A549 treated with RU486 at 1 μM for 4 hours (cell line): Measurements from ENCODE around the gene IFNL3. TPM values are rescaled to one million over a fixed set of nuclear protein-coding genes. Genes with fewer than 3 reads are reported as not detected.

Source experiments
- total RNA-seq: library from RNA; stranded (reverse); fragments of 200-300 nt; extraction: Qiagen RNA extraction; gene quantifications from 5 replicates; pipeline ENCODE4 v1.2.3, GENCODE V29; 2022; ENCODE audit warnings: low read depth

The IFNL3 gene
- not detected in 5 replicates for total RNA-seq

DNA sequence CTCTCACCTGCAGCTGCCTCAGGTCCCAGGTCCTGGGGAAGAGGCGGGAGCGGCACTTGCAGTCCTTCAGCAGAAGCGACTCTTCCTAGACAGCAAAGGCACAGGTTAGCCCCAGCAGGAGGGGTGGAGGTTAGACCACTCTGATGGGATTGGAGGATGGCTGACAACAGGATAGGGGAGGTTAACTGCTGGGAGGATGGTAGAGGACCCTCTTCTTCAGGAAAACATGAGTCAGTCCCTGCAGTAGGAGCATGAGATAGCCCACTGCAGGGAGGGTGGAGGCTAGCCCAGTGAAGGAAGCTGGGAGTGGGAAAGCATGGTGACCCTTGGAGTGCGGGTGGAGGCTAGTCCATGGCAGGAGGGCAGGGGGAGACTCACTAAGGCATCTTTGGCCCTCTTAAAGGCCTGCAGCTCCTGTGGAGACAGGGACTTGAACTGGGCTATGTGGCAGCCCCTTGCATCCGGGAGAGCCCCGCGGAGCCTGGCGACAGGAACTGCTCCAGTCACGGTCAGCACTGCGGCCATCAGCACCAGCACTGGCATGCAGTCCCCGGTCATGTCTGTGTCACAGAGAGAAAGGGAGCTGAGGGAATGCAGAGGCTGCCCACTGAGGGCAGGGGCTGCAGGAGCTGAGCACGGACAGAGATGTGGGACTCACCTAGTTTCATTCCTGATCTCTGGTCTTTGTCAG lies at the start of gene IFNL3:
TSS of gene IFNL3 (minus strand) at position 597 of the 691 bp plus-strand sequence. CDS start at position 558, 39 bp downstream.

DNA sequence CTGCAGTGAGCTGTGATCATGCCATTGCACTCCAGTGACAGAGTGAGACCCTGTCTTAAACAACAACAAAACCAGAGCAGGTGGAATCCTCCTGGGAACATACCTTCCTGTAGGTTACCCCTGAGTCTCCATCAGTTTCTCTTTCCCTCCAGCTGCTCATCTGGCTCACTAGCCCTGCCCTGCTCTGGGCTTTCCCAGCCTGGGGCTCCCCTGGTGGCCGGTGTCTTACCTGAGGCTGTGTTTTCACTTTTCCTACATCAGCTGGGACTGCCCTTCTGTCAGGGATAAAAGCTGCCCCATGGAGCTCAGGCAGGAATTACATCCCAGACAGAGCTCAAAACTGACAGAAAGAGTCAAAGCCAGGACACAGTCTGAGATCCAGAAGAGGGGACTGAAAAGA lies 23.3 kb upstream of the IFNL3 start, which contains the start of gene IFNL2:
TSS of gene IFNL2 (plus strand) at position 312 of the 400 bp plus-strand sequence. CDS start 173 bp downstream, outside the sequence.

DNA sequence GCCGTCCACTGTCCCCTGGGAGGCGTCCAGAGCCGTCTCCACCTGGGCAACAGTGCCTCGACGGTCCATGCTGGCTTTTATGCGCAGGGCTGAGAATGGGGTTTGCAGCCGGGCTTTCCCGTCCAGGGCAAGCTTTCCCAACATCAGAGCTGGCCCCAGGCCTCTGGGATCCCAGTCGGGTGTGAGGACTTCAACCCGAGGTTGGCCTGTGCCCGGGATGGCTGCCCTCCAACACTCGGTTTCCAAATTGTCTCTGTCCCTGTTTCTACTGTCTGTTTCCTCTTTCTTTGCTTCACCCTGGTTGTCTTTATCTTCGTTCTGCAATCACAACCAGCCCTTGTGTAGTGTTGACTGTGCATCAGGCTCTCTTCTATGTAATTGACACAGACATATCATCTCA lies 4.0 kb upstream of the IFNL3 start, which contains the start of gene IFNL4:
TSS of gene IFNL4 (minus strand) at position 51 of the 400 bp plus-strand sequence.

DNA sequence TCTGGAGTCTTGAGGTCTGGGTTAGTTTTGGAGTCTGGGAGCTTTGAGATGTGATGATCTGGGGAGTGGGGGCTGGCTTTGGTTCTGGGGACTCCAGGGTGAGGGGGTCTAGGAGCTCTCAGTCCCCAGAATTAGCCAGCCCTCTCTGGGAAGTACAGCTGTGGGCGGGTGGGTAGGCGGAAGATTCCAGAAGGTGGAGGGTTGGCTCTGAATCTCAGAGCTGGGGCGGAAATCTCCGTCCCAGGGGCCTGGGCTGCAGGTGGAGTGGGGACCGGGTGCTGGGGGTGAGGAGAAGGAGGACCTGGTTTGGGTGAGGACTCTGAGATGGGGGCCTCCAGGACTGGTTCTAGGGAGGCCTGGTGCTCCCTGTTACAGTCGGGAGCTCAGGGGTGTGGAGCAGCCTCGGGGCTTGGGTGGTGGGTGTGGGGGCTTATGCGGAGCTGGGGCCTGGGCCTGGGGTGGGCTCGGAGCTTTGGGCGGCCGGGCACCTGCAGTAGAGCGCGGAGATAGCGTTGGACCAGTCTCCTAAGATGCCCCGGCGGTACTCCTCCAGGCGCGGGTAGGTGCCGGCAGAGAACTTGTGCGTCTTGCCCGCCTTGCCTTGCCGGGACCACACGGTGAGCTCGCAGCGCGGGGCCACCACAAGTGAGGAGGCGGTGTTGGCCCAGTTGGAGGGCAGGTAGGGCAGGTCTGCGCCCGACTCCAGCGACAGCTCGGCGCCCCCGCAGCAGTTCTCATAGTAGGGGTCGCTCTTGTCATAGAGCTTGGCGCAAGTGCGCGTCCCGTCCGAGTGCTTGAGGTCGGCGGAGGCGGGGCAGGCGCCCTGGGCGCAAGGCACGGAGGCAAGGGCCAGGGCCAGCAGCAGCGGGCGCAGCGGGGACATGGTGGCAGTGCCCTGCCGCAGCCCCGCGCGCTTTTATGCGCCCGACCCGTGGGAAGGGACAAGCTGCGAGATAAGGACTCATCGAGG lies 41.1 kb downstream of the IFNL3 start, which contains the start of gene SYCN:
TSS of gene SYCN (minus strand) at position 892 of the 970 bp plus-strand sequence. CDS start at position 883, 9 bp downstream.

DNA sequence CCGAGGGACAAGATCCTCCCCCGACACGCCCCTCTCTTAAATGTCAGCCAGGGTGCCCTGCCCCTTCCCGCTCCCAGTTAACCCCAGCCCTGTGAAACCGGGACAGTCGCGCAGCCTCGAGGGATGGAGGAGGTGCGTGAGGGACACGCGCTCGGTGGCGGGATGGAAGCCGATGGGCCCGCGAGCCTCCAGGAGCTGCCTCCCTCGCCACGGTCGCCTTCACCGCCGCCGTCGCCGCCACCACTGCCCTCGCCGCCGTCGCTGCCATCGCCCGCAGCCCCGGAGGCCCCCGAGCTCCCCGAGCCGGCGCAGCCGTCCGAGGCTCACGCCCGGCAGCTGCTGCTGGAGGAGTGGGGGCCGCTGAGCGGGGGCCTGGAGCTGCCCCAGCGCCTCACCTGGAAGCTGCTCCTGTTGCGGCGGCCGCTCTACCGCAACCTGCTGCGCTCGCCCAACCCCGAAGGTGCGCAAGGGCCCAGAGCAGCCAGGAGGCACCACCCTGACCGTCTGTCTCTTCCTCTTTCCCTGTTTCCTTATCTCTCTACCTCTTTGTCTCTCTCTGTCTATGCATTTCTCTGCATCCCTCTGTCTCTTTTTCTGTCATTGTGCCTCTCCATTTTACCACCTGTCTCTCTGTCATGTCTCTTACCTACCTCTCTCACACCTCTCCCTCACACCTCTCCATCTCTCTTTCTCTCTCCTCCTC lies 47.8 kb downstream of the IFNL3 start, which contains the start of gene NCCRP1:
TSS of gene NCCRP1 (plus strand) at position 105 of the 703 bp plus-strand sequence. CDS start at position 124, 19 bp downstream.

Other genes starting within 250 kb of the IFNL3 start
- 3.5 to 7.1 TPM (median 4.6 TPM) in 5 replicates for gene FBXO27, start 212.5 kb downstream of the IFNL3 start, total RNA-seq
- 0.14 to 0.24 TPM (median 0.17 TPM) in 4 of 5 replicates, not detected in the other for gene ACP7, start 160.6 kb downstream of the IFNL3 start, total RNA-seq
- 84.6 to 124 TPM (median 114 TPM) in 5 replicates for gene PAK4, start 119.2 kb downstream of the IFNL3 start, total RNA-seq
- 1.1 to 1.7 TPM (median 1.5 TPM) in 5 replicates for gene NCCRP1, start 48.0 kb downstream of the IFNL3 start, total RNA-seq
- gene SYCN, start 40.7 kb downstream of the IFNL3 start, total RNA-seq = not detected in 5 replicates
- not detected in 5 replicates for gene IFNL4, start 3.9 kb upstream of the IFNL3 start, total RNA-seq
- not detected in 5 replicates for gene IFNL2, start 23.4 kb upstream of the IFNL3 start, total RNA-seq
- gene IFNL1, start 51.4 kb upstream of the IFNL3 start, total RNA-seq = 0.23 to 0.28 TPM in 2 of 5 replicates, not detected in the others
- 8.1 to 13.5 TPM (median 12.4 TPM) in 5 replicates for gene LRFN1, start 75.9 kb upstream of the IFNL3 start, total RNA-seq
- gene GMFG, start 91.0 kb upstream of the IFNL3 start, total RNA-seq = 0.66 to 0.81 TPM (median 0.67 TPM) in 3 of 5 replicates, not detected in the others
- gene SAMD4B, start 97.4 kb upstream of the IFNL3 start, total RNA-seq = 108 to 185 TPM (median 171 TPM) in 5 replicates
- gene PAF1, start 146.1 kb upstream of the IFNL3 start, total RNA-seq = 67.3 to 78.0 TPM (median 73.7 TPM) in 5 replicates
- gene MED29, start 146.4 kb upstream of the IFNL3 start, total RNA-seq = 59.2 to 65.9 TPM (median 63.2 TPM) in 5 replicates
- 57.1 to 99.4 TPM (median 73.3 TPM) in 5 replicates for gene ZFP36, start 161.8 kb upstream of the IFNL3 start, total RNA-seq
- 38.2 to 63.9 TPM (median 46.0 TPM) in 5 replicates for gene PLEKHG2, start 167.7 kb upstream of the IFNL3 start, total RNA-seq
- 6,019 to 7,343 TPM (median 7,191 TPM) in 5 replicates for gene RPS16, start 190.9 kb upstream of the IFNL3 start, total RNA-seq
- gene SUPT5H, start 200.6 kb upstream of the IFNL3 start, total RNA-seq = 166 to 195 TPM (median 192 TPM) in 5 replicates
- gene TIMM50, start 235.8 kb upstream of the IFNL3 start, total RNA-seq = 173 to 236 TPM (median 217 TPM) in 5 replicates